CD4-positive, alpha-beta T cell treated with Interleukin-15 for 1 hour (primary cell): ENCODE data around the gene TMBIM4.

Experiments
- DNase-seq: peaks from one replicate; pipeline ENCODE4 v3.0.0-alpha.2; 2020

TMBIM4 gene

DNA sequence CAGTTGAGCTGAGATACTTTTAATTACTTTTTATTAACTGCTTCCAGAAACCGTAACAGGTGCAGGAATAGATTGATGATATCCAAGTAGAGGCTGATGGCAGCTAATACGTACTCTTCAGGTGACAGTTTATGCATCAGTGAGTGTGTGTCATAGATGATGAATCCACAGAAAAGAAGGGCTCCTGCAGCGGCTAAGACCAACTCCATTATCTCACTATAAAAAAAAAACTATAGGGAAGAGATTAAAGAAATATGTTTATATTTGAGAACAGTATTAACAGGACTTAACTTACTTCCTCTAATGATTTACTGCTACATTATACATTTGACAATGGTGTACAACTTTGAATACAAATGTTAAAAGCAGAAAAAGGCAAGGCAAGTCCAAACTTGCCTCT lies 31.9 kb downstream of the TMBIM4 start:
- DNase-seq = no peak

DNA sequence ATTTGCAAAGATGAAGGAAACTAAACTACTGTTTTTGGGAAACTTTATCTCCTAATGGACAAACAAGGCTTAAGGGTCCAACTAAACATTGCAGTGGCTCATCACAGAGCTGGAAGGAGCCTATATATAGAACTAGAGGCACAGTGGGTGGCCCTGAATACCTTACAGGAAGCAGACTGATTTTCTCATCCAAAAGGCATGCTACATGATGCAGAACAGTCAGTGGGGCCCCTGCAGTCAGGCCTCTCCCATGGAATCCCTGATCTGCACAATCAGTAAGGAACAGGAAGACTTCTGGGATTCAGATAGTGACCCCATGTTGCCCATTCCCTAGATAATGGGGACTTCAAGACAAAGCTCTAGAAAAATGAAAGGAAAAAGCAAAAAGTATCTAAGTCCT lies 37.4 kb downstream of the TMBIM4 start:
- no peak for DNase-seq

DNA sequence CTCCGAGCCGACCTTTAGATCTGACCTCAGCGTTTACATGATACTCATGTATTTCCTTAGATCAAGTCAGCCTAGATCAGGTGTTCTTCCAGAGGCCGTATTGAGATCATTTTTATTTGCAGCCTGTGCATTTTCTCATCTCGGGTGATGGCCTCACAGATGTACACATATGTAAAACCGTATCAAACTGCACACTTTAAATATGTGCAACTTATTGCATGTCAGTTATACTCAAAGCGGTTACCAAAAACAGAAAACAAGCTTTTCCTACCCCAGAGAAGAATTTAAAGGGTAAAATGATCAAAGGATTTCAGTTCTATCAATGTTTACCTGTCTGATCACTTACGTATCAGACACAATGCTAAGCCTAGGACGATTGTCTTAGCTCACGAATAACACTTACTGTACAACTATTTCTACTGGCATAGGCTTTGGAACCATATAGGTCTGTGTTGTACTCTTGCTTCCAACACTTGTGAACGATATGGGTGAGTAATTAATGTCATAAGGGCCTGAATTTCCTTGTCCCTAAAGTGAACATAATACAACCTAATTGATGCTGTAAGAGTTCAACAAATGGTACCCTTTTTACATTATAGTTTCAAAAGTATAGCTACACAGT lies 38.6 kb downstream of the TMBIM4 start:
- no peak for DNase-seq

DNA sequence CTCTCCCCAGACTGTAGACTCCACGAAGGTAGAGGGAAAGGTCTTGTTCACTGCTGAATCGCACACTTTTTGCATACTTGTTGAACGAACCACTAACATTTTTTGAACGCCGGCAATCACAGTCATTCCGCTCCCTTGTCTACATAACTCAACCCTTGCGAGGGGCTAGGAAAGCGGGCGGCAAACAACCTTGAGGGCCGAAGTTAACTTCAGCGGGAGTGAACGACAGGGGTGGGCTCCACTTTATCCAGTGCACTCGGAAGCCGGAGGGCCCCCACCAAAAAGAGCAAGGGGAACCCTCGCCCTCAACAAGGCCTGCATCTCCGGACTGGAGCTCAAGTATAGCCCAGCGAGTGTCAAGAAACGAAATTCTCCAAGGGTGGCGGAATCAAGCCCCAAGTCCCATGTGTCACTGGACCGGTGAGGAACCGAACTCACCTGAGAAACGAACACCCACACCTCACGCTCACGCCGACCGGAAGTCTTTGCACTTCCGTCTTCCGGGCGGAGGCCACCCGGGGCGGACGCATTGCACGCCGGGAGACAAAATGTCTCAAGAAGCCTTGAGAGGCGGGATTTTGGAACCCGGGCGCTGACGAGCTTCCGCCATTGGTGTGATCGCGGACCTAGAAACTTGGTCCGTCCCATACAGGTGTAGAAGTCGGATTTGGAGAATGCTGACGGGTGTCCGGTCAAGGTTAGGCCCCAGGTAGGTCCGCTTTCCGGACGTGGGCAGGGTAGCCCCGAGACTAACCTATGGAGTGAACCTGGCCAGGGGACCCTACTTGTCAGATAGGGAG lies 39.3 kb downstream of the TMBIM4 start, which contains the start of gene LLPH:
TSS of gene LLPH (minus strand) at position 484 of the 800 bp plus-strand sequence. CDS start 1,644 bp downstream, outside the sequence.
- peak; percentile 89 for DNase-seq

DNA sequence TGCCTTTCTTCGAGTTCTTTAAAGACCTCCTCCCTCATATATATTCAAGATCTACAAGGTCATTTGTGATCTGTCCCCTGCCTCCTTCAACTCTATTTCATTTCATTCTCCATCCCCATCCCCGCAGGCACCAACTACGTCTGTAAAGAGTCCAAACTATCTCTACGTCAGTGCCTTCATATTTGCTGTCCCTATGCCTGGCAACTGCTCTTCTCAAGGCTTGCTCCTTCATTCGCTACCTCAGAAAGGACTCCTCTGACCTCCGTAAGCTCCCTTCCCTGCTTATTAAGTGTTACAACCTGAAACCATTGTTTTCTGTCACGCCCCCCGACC lies 39.9 kb downstream of the TMBIM4 start:
- no peak for DNase-seq

DNA sequence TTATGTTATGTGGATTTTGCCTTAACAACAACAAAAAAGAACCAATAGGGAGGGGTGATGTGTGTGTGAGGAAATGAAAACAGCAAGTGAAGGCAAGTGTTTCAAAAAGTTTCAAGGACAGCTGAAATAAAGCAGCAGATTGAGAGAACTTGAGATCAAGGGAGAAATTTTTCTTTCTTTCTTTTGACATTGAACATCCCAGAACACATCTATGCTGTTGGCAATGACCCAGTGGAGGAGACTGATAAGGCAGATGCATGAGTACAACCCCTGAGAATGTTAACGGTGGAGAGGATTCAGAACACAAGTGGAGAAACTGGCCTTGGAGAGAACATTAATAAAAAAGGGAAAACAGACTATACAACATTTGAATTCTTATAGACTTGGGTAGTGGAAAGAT lies 42.1 kb downstream of the TMBIM4 start:
- no peak for DNase-seq

DNA sequence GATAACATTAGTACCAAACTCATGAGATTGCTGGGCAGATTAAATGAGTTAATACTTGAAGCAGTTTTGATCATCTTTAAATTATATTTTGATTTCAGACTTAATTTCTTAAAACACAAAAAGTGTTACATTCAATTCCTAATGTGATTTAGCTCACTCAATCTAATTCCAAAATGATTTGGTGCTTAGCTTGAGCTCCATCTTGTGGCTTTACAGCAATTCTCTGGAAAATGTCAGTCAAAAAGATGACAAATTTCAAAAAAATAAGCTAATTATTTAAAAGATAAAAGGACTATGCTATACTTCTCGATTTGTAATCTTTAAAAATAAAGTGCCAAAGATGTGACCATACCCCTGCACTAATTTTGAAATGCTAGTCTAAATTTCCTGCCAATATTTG lies 49.3 kb downstream of the TMBIM4 start:
- no peak for DNase-seq

DNA sequence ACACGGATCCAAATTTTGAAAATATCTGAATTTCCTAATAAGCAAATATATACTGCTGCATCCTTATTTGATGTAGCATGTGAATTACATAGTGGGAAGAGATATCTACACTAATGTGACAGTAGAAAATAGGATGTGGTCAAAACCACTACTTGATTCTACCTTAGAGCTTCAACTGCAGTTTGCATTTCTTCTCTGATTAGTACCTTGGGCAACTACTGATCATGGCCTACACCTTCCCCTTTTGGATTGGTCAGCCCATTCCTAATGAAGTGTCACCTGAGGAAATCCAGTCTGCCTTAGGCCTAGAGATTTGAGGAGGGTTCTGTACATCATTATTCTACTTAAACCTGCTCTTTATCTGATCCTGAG lies 49.9 kb downstream of the TMBIM4 start:
- no peak for DNase-seq

DNA sequence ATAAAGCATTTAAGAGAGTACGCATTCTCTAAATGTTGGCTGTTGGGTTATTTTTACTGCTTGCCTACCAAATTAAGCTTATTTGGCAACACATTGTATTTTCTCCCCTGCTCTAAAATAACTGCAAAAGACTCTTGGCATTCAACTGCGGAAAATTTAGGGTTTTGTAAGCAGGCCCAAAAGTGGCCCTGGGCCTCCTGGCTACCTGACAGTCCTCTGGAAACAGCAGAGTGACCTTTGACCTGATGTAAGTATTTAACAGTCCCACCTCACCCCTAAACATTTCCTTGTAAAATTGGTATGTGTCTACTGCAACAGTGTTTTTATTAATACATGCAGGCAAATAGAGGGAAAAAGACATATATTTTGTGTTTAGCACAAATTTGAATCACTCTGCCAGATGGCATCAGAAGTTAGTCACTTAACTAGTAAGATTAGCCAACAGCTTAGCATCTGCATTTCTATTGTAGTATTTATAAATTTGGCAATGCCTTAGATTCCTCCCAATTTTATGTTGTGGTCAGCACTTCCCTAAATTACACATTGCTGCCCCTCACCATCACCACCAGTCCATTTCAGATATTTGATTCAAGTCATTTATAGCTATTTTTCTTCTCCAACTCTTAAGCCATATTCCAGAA lies 50.4 kb downstream of the TMBIM4 start:
- no peak for DNase-seq

DNA sequence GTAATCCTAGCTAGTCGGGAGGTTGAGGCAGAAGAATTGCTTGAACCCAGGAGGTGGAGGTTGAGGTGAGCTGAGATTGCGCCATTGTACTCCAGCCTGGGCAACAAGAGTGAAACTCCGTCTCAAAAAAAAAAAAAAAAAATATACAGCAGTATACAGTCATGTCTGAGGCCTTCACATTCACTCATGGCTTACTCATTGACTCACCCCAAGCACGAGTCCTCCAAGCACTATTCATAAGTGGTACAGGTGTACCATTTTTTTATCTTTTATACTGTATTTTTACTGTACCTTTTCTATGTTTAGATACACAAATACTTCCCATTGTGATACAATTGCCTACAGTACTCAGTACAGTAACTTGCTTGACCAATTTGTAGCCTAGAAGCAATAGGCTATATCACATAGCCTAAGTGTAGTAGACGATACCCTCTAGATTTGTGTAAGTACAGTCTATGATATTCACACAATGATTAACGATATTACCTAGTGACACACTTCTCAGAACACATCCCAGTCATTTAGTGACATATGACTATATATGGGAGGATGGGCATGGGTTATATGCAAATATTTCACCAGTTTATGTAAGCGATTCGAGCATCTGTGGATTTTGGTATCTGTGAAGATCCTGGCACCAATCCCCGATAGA lies 51.4 kb downstream of the TMBIM4 start:
- DNase-seq = no peak

DNA sequence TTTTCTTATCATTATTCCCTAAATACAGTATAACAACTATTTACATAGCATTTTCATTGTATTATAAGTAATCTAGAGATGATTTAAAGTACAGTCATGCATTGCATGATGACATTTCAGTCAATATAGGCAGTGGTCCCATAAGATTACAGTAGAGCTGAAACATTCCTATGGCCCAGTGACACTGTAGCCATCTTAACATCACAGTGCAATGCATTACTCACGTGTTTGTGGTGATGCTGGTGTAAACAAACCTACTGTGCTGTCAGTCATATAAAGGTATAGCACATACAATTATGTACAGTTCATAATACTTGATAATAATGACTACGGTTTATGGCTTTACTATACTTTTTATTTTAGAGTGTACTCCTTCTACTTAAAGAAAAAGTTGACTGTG lies 52.6 kb downstream of the TMBIM4 start:
- no peak for DNase-seq

DNA sequence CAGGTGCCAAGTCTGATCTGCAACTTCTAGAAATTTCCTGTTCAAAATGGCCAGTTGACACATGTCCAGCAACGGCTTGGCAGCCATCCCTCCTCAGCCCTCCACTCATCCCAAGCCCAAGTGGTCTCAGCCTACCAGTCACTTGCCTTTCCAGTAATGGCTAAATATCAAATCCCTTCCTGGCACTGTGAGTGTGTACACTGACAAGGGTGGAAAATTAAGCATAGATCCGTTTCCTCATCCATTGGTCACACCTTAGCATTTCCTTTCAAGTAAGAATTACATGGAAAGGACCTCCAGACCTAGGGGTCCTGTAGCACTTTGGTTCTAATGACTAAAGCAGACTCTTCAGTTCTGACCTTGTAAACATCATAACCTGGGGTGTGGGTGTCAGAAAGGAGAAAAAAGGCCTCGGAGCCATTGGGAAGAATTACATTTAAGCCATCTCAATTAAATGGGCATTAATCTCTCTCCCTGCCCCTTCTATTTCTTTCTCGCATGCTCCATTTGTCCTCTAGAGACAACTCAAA lies 54.7 kb downstream of the TMBIM4 start:
- DNase-seq = no peak

DNA sequence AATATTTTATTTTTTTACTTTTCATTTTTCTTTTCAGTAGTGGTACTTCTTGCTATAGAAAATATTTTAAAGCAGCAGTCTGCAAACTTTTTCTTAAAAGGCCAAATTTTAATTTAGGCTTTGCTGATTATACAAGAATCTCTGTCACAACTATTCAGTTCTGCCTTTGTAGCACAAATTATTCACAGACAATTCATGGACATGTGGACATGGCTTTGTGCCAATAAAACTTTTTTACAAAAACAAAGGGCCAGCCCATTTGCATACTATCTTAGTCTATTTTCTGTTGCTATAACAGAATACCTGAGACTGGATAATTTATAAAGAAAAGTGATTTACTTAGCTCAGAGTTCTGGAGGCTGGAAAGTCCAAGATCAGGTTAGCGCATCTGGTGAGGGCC lies 56.3 kb downstream of the TMBIM4 start:
- no peak for DNase-seq

DNA sequence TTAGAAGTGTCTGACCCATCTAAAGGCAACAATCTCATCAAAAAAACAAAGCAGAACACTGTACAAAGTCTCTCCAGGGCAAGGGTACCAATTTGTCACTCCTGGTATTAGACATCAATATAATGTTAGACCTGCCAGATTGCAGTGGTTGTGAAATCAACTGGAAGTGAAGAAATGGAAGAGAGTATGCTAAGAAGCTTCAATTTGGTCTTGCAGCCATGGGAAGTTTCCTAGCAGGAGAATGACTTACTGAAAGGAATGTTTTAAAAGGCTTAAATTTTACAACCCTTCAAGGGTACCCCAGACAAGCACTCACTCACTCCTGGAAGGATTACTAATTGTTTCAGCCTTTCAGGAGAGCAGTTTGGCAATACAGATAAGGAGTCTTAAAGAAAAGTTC lies 58.2 kb downstream of the TMBIM4 start:
- DNase-seq = no peak

DNA sequence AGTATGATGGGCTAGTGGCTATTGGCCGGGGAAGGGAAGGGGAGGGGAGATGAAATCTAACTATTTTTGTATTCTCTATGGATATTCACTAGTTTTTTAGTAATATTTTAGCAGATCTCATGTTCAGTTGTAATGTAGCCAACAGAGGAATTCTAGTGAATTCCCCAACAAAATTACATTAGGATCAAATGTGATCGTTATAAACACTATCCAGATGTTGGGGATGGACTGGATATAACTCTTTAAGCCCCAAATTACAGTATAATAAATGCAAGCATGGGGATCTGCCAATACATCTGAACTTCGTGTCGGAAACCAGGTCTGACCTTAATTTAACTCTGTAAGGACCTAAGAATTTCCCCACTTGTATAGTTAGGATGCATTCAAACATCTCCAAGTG lies 60.7 kb downstream of the TMBIM4 start:
- DNase-seq = no peak

DNA sequence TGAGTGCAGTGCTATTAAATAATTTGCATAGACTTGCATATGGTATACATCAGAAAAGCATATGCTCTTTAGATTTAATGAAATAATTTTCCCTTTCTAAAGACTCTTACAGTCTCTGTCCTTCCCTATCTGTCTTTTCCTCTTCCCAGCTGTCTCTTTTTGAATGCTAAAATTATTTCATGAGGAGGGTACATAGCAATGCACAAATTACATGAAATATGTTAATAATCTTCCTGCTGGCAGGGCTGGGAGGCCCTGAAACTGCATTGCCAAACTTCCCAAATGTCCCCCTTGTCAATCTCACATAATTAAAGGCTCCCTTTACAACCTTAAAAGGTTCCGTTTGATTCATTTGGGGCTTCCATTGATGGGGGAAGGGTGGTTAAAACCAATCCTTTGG lies 61.4 kb downstream of the TMBIM4 start:
- no peak for DNase-seq

DNA sequence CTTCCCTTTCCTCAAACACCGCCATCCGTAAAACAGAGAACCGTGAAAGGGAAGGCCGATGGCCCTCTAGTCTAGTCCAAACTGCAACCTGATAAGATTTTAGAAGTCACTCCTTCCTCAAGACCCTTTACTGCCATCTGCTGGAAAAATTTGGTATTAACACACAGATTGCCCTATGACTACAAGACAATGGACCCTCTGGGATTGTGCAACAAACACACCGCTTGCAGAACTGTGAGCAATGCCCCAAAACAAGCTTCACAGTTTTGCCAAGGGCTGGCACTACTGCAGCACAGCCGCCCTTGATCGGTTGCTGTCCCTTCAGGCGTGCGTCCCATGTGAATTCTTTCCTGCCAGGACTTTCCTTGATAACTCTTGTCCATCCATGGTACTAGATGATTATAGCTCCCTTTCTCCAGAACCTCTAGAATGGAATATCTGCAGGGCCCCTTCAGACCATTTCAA lies 62.3 kb downstream of the TMBIM4 start:
- DNase-seq = peak; percentile 50

DNA sequence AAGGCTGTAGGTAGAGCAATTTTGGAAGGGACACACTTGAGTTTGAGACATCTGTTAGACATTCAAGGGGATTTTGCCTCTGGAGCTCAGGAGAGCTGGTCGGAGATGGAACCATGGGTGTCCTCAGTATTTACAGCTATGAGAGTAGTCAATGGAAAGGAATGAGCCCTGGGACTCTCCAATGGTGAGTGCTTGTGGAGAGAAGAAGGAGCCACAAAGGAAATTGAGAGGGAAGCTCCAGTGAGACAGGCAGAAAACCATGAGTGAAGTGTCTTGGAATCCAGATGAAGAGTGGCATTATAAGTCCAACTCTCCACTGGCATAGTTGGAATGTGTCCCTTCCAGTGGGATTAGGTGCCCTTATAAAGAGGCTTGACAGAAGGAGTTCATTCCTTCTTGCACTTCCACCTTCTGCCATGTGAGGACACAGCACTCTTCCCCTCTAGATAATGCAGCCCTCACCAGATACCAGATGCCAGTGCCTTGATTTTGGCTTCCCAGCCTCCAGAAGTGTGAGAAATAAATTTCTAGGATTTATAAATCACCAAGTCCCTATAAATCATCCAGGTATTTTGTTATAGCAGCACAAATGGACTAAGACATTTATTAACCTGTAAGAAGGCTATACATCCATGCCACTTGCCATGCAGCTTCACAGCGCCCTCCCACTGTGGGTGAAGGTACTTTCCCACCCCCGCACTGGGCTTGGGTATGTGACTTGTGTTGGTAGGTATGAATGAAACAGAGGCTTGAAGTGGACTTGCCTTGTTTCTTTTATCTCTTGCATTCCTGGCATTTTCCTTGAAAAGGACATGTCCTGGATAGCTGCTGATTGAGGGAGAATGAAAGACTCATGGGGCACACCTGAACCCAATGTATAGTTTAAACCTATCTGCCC lies 66.5 kb downstream of the TMBIM4 start:
- no peak for DNase-seq

DNA sequence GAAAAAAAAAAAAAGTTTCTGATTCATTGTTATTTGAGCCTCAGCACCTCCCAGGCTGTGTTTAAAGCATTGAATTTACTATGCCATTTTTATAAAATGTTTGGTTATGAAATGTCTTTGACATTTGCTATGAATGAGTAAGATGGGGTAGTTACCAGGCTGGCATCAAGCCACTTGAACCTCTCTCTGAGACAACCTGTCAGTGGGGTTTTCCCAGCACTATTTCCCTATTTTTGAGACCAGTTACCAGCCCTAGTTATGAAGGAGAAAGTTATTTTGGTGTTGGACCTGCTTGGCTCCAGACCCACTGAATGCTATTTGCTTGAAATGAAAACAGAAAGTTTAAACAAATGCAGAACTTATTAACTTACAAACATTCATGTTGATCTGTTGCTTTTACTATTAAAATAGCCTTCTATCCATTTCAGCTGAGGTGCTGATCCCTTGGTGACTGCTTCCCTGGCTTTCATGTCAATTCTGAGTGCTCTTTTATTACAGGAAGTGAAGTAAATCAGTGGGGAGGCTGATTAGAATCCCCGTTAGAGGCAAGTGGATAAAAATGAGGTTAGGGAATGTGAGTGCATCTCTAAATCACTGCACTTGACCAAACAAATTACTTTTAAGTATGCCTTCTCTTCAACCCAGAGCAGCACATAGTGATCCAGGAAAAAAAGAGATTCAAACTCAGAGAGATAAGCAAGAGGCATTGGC lies 77.1 kb downstream of the TMBIM4 start:
- DNase-seq = no peak

DNA sequence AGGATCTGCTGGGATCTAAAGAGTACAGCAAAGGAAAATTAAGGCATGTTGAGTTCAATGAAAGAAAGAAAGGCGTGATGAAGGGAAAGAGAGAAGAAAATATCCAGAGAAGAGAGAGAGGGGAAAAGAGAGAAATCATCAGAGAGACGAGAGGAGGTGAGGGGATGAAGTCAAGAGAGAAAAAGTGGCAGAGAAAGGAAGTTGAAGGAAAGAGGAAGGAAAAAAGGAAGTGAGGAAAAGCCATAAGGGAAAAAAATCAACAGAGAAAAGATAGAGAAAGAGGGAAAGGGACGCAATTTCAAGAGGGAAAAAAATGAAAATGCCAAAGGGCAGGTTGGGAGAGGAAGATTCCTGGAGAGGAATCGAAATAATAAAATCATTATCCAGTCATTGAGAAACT lies 79.6 kb downstream of the TMBIM4 start:
- no peak for DNase-seq

DNA sequence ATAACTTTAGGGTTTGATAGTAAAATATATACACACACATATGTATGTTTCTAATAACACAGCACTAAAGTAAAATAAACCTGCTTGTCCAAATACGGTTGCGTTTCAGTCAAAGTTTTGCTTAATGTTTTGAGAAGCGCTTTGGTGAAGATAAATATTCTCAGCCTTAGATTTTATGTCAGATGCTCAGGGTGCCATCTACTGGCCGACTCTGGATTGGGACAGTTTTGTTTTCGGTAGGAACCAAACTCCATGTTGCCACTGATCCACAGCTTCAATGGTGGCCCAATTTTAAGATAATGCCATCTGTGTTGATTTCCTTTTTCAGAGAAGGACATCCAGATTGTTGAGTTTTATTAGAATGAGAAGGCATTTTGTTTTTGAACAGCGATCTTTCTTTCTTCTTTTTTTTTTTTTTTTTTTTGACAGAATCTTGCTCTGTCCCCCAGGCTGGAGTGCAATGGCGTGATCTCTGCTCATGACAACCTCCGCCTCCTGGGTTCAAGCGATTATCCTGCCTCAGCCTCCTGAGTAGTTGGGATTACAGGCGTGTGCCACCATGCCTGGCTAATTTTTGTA lies 82.3 kb downstream of the TMBIM4 start:
- peak; percentile 37 for DNase-seq
